Gastroesophageal sphincter (tissue), 4 donors: Measurements from ENCODE around the gene CHD6. TPM values are rescaled to one million over a fixed set of nuclear protein-coding genes. Genes with fewer than 3 reads are reported as not detected.

ENCODE experiments used
- ATAC-seq: fragments of 150-250 bp; one replicate; pipeline ENCODE4 v1.9.1; 2016; ENCODE audit warnings: mild to moderate bottlenecking, moderate library complexity
- H3K27ac ChIP-seq, 4 donors: fragments of 200-600 bp; sonication (generic) in 3 of 4; 1 replicate in 3 of 4; 2 replicates in 1 of 4; pipeline ENCODE4 v1.5.1; 2016 to 2019
- H3K27me3 ChIP-seq: fragments of 200-600 bp; sonication (generic); one replicate; pipeline ENCODE4 v1.5.1; 2019
- H3K36me3 ChIP-seq, 2 donors: fragments of 200-600 bp; sonication (generic); one replicate each; pipeline ENCODE4 v1.5.1; 2019; ENCODE audit warnings: control low read depth in 1 of 2
- H3K4me1 ChIP-seq, 3 donors: fragments of 200-600 bp; sonication (generic); 1 replicate in 2 of 3; 2 replicates in 1 of 3; pipeline ENCODE4 v1.5.1; 2016 to 2019; ENCODE audit warnings: control low read depth in 2 of 3
- H3K4me3 ChIP-seq, 2 donors: fragments of 200-600 bp; sonication (generic); one replicate each; pipeline ENCODE4 v1.5.1; 2019; ENCODE audit warnings: mild to moderate bottlenecking in 1 of 2, moderate library complexity in 1 of 2
- H3K9me3 ChIP-seq, 3 donors: fragments of 200-600 bp; sonication (generic); one replicate each; pipeline ENCODE4 v1.5.1; 2017 to 2019; ENCODE audit warnings: control low read depth in 2 of 3
- CTCF ChIP-seq, 4 experiments: fragments of 200-600 bp in 2 of 4; fragments of 450-650 bp in 2 of 4; sonication (generic) in 1 of 4; IDR thresholded peaks; one replicate each; pipeline ENCODE4 v1.5.1; 2017 to 2019; ENCODE audit warnings: antibody characterized with exemption in 4 of 4, mild to moderate bottlenecking in 2 of 4, moderate library complexity in 2 of 4
- EP300 ChIP-seq: sonication (generic); formaldehyde crosslinking; IDR thresholded peaks from one replicate; pipeline ENCODE4 v1.6.1; 2017; ENCODE audit warnings: antibody characterized with exemption, mild to moderate bottlenecking
- POLR2A ChIP-seq, 2 donors: fragments of 450-650 bp; IDR thresholded peaks; one replicate each; pipeline ENCODE4 v1.6.1; 2017; ENCODE audit warnings: antibody characterized with exemption in 2 of 2, mild to moderate bottlenecking in 2 of 2, moderate library complexity in 1 of 2
- POLR2AphosphoS5 ChIP-seq: sonication (generic); formaldehyde crosslinking; IDR thresholded peaks from one replicate; pipeline ENCODE4 v1.6.1; 2017; ENCODE audit warnings: antibody characterized with exemption
- WGBS, 2 donors: methylation state at CpG; one replicate each; pipeline ENCODE4 v1.1.5; 2018; ENCODE audit warnings: low coverage in 1 of 2; 5-methylcytosine and 5-hydroxymethylcytosine counted together
- total RNA-seq, 4 donors: library from RNA; depleted of rRNA; stranded (reverse); fragments of >200 nt; gene quantifications; one replicate each; pipeline ENCODE4 v1.1.0, GENCODE V29; 2016

Gene CHD6
- total RNA-seq, 4 donors from 2014 or later, result 37.4 to 58.3 (median 40.4) TPM

GRCh38 chr20:41457173-41457857, 160.9 kb downstream of the CHD6 start:
- Histone ChIP-seq H3K36me3 (peaks cover 0 to 76% of the 10 kb centered on the region in 2 donors), H3K9me3 (no peaks in the 10 kb centered on the region), H3K4me3 (no peak overlapping the region), H3K4me1 (no peaks in the 10 kb centered on the region), H3K27ac (no peak overlapping the region), H3K27me3 (no peaks in the 10 kb centered on the region)
- ATAC-seq, result no peak
- TF ChIP-seq POLR2A (IDR thresholded peaks at IDR 0.05) (no peak), CTCF (IDR thresholded peaks at IDR 0.05) (no peak), POLR2AphosphoS5 (no peak), EP300 (no peak)
- 92% methylated on average over 15 to 16 of the region's 17 CpGs for WGBS, 2 donors

- H3K4me1 ChIP-seq, result no peaks in the 10 kb centered on the region
- H3K36me3 ChIP-seq, result peaks cover 0 to 79% of the 10 kb centered on the region in 2 donors
- no peaks in the 10 kb centered on the region for H3K27me3 ChIP-seq
- no peak overlapping the region for H3K27ac ChIP-seq
- H3K4me3 ChIP-seq, result no peak overlapping the region
- no peak for ATAC-seq
- TF ChIP-seq EP300 (no peak), POLR2AphosphoS5 (no peak), POLR2A (IDR thresholded peaks at IDR 0.05) (no peak), CTCF (IDR thresholded peaks at IDR 0.05) (no peak)
- H3K9me3 ChIP-seq, result no peaks in the 10 kb centered on the region
Measured at GRCh38 chr20:41456351-41456750, 161.8 kb downstream of the CHD6 start.

GRCh38 chr20:41454250-41454649, 163.9 kb downstream of the CHD6 start:
- TF ChIP-seq POLR2AphosphoS5, result no peak
- no peak for ATAC-seq
- H3K4me1 ChIP-seq, result no peaks in the 10 kb centered on the region
- H3K36me3 ChIP-seq, result peaks cover 0 to 93% of the 10 kb centered on the region in 2 donors
- no peak overlapping the region for H3K27ac ChIP-seq
- H3K27me3 ChIP-seq, result no peaks in the 10 kb centered on the region
- no peak overlapping the region for H3K4me3 ChIP-seq
- H3K9me3 ChIP-seq, result no peaks in the 10 kb centered on the region

GRCh38 chr20:41453010-41453950, 164.9 kb downstream of the CHD6 start:
- Histone ChIP-seq H3K27ac (no peak overlapping the region), H3K4me3 (no peak overlapping the region), H3K9me3 (no peaks in the 10 kb centered on the region), H3K27me3 (no peaks in the 10 kb centered on the region), H3K4me1 (no peaks in the 10 kb centered on the region), H3K36me3 (peaks cover 0 to 96% of the 10 kb centered on the region in 2 donors)
- TF ChIP-seq POLR2A (IDR thresholded peaks at IDR 0.05) (no peak), CTCF (IDR thresholded peaks at IDR 0.05) (no peak), EP300 (no peak), POLR2AphosphoS5 (no peak)
- ATAC-seq, result no peak
- WGBS, 2 donors, result 89 to 95% methylated on average over 4 to 10 of the region's 12 CpGs

GRCh38 chr20:41452226-41452625, 166.0 kb downstream of the CHD6 start:
- TF ChIP-seq CTCF (IDR thresholded peaks at IDR 0.05), result no peak
- TF ChIP-seq POLR2A (IDR thresholded peaks at IDR 0.05), result no peak
- TF ChIP-seq POLR2AphosphoS5, result no peak
- no peak for TF ChIP-seq EP300
- Histone ChIP-seq H3K4me1 (no peaks in the 10 kb centered on the region), H3K9me3 (no peaks in the 10 kb centered on the region), H3K4me3 (no peak overlapping the region), H3K27me3 (no peaks in the 10 kb centered on the region), H3K27ac (no peak overlapping the region), H3K36me3 (peaks cover 0 to 100% of the 10 kb centered on the region in 2 donors)
- WGBS, 2 donors, result 94 to 95% methylated on average over 3 to 6 of the region's 6 CpGs
- no peak for ATAC-seq
